H1 (cell line): ENCODE results near the gene CEMIP2. TPM values are rescaled to one million over a fixed set of nuclear protein-coding genes. Genes with fewer than 3 reads are reported as not detected.

Experiments
- CTCF ChIA-PET: fragments of 300-600 bp; sonication (Branson Sonifier 250); formaldehyde crosslinking; loops from one replicate; lab custom pipeline; 2021; ENCODE audit not compliant: partially characterized antibody; lab: Charles Lee
- POLR2A ChIA-PET: fragments of 300-600 bp; sonication (Branson Sonifier 250); formaldehyde crosslinking; loops from one replicate; lab custom pipeline; 2021; ENCODE audit warnings: inconsistent platforms; ENCODE audit not compliant: partially characterized antibody; lab: Charles Lee
- DNase-seq, 2 experiments: peaks; one replicate each; pipeline versions ENCODE4 v3.0.0 to v3.0.0-alpha.2; 2010 to 2022; ENCODE audit warnings: low spot score in 2 of 2, low read depth in 1 of 2, mixed read lengths in 1 of 2
- FAIRE-seq: peaks from 2 replicates; lab custom pipeline; 2011; peaks lifted over from hg19 to GRCh38; lab: Jason Lieb, UNC
- H2AFZ ChIP-seq: 2 replicates; pipeline ENCODE4 v1.8.1; 2012; ENCODE audit warnings: low read length, inconsistent platforms
- H2AK5ac ChIP-seq: 2 replicates; pipeline ENCODE4 v1.6.1; 2013; ENCODE audit warnings: low read depth, low read length
- H2BK120ac ChIP-seq: replicated peaks from 2 replicates; pipeline ENCODE3; 2013; ENCODE audit warnings: low read depth, low read length, inconsistent platforms
- H2BK12ac ChIP-seq: 2 replicates; pipeline ENCODE4 v1.6.1; 2013; ENCODE audit warnings: low read depth, low read length
- H2BK15ac ChIP-seq: 2 replicates; pipeline ENCODE4 v1.6.1; 2013; ENCODE audit warnings: low read length
- H2BK20ac ChIP-seq: 2 replicates; pipeline ENCODE4 v1.6.1; 2013; ENCODE audit warnings: low read length
- H2BK5ac ChIP-seq: 2 replicates; pipeline ENCODE4 v1.6.1; 2013; ENCODE audit warnings: low read depth, low read length
- H3K14ac ChIP-seq: 2 replicates; pipeline ENCODE4 v1.6.1; 2013; ENCODE audit warnings: inconsistent platforms; ENCODE audit not compliant: insufficient read length
- H3K18ac ChIP-seq: 2 replicates; pipeline ENCODE4 v1.6.1; 2013; ENCODE audit warnings: low read length; ENCODE audit errors: extremely low read depth
- H3K23ac ChIP-seq: 2 replicates; pipeline ENCODE4 v1.6.1; 2013; ENCODE audit warnings: inconsistent platforms; ENCODE audit not compliant: insufficient read length
- H3K23me2 ChIP-seq: 2 replicates; pipeline ENCODE4 v1.6.1; 2013; ENCODE audit warnings: low read depth, low read length
- H3K27ac ChIP-seq: 2 replicates; pipeline ENCODE4 v1.6.1; 2011; ENCODE audit warnings: low read depth, low read length, inconsistent platforms
- H3K27me3 ChIP-seq, 4 experiments: replicated peaks in 1 of 4; 1 replicate in 1 of 4; 2 replicates in 3 of 4; pipeline versions ENCODE4 v1.6.1 to v1.8.1; 2011 to 2013; ENCODE audit warnings: low read length in 3 of 4, mild to moderate bottlenecking in 3 of 4, inconsistent platforms in 2 of 4, mixed read lengths in 2 of 4, moderate library complexity in 1 of 4; ENCODE audit not compliant: control insufficient read depth in 3 of 4, insufficient read depth in 3 of 4; ENCODE audit errors: extremely low read depth in 1 of 4
- H3K36me3 ChIP-seq, 4 experiments: 2 replicates each; pipeline versions ENCODE4 v1.6.1 to v1.8.1; 2011 to 2013; ENCODE audit warnings: mild to moderate bottlenecking in 4 of 4, low read length in 3 of 4, moderate library complexity in 2 of 4, control low read depth in 1 of 4, inconsistent platforms in 1 of 4; ENCODE audit not compliant: insufficient read depth in 4 of 4, control insufficient read depth in 2 of 4
- H3K4ac ChIP-seq: replicated peaks from 2 replicates; pipeline ENCODE3; 2013; ENCODE audit warnings: low read length, low read depth, mixed read lengths, inconsistent platforms; ENCODE audit not compliant: insufficient read length
- H3K4me1 ChIP-seq, 4 experiments: replicated peaks in 1 of 4; 1 replicate in 1 of 4; 2 replicates in 3 of 4; pipeline versions ENCODE4 v1.6.1 to v1.8.1; 2011 to 2013; ENCODE audit warnings: low read length in 3 of 4, inconsistent platforms in 2 of 4, mixed read lengths in 1 of 4; ENCODE audit not compliant: insufficient read depth in 4 of 4, control insufficient read depth in 3 of 4
- H3K4me2 ChIP-seq, 2 experiments: 2 replicates each; pipeline versions ENCODE4 v1.6.1 to v1.8.1; 2011 to 2013; ENCODE audit warnings: low read depth in 2 of 2, low read length in 2 of 2, control low read depth in 1 of 2, inconsistent platforms in 1 of 2, mild to moderate bottlenecking in 1 of 2; ENCODE audit not compliant: insufficient read depth in 1 of 2
- H3K4me3 ChIP-seq, 4 experiments: fragments of 200-600, 300-600 bp in 1 of 4; sonication (generic), shearing (Covaris generic), sonication (Bioruptor Twin) in 1 of 4; 2 replicates each; pipeline versions ENCODE4 v1.5.1 to v1.8.1; 2011 to 2016; ENCODE audit warnings: low read length in 4 of 4, low read depth in 3 of 4, control low read depth in 2 of 4, inconsistent platforms in 2 of 4, mild to moderate bottlenecking in 2 of 4, mixed read lengths in 1 of 4, moderate library complexity in 1 of 4; ENCODE audit not compliant: insufficient read depth in 2 of 4; ENCODE audit errors: extremely low read depth in 1 of 4
- H3K56ac ChIP-seq: replicated peaks from 2 replicates; pipeline ENCODE3; 2013; ENCODE audit warnings: low read depth, mild to moderate bottlenecking, mixed read lengths, low read length, inconsistent platforms; ENCODE audit not compliant: insufficient read length
- H3K79me1 ChIP-seq: 2 replicates; pipeline ENCODE4 v1.6.1; 2013; ENCODE audit warnings: low read depth, low read length, control low read depth
- H3K79me2 ChIP-seq, 2 experiments: 2 replicates each; pipeline versions ENCODE4 v1.6.1 to v1.8.1; 2012 to 2013; ENCODE audit warnings: low read length in 2 of 2, mild to moderate bottlenecking in 2 of 2, inconsistent platforms in 1 of 2; ENCODE audit not compliant: insufficient read depth in 2 of 2, control insufficient read depth in 1 of 2
- H3K9ac ChIP-seq, 4 experiments: replicated peaks in 1 of 4; 1 replicate in 1 of 4; 2 replicates in 3 of 4; pipeline versions ENCODE4 v1.6.1 to v1.8.1; 2011 to 2013; ENCODE audit warnings: low read depth in 3 of 4, low read length in 3 of 4, control low read depth in 2 of 4, mild to moderate bottlenecking in 2 of 4, moderate library complexity in 2 of 4, inconsistent platforms in 1 of 4; ENCODE audit errors: extremely low read depth in 1 of 4
- H3K9me3 ChIP-seq, 2 experiments: 2 replicates each; pipeline versions ENCODE4 v1.6.1 to v1.8.1; 2012 to 2013; ENCODE audit warnings: mild to moderate bottlenecking in 2 of 2, moderate library complexity in 2 of 2, control low read depth in 1 of 2, inconsistent platforms in 1 of 2, low read depth in 1 of 2, low read length in 1 of 2, mixed read lengths in 1 of 2; ENCODE audit not compliant: insufficient read depth in 2 of 2
- H4K20me1 ChIP-seq, 2 experiments: replicated peaks in 1 of 2; 2 replicates each; pipeline versions ENCODE3 to v1.8.1; 2011 to 2013; ENCODE audit warnings: inconsistent platforms in 2 of 2, low read length in 2 of 2, mild to moderate bottlenecking in 1 of 2; ENCODE audit not compliant: insufficient read depth in 2 of 2, control insufficient read depth in 1 of 2
- H4K5ac ChIP-seq: 2 replicates; pipeline ENCODE4 v1.6.1; 2013; ENCODE audit warnings: low read length, low read depth, mixed read lengths, inconsistent platforms; ENCODE audit not compliant: insufficient read length
- H4K8ac ChIP-seq: 2 replicates; pipeline ENCODE4 v1.8.0; 2013; ENCODE audit warnings: mild to moderate bottlenecking, moderate library complexity, low read length, inconsistent platforms; ENCODE audit not compliant: insufficient read depth; ENCODE audit errors: extremely low read depth
- H4K91ac ChIP-seq: replicated peaks from 2 replicates; pipeline ENCODE3; 2013; ENCODE audit warnings: low read length, mixed read lengths, inconsistent platforms; ENCODE audit not compliant: insufficient read length
- ATF3 ChIP-seq: IDR thresholded peaks from 2 replicates; pipeline ENCODE4 v1.6.1; 2011; ENCODE audit warnings: low read depth, mild to moderate bottlenecking, low read length; ENCODE audit not compliant: insufficient read depth
- CHD2 ChIP-seq: IDR thresholded peaks from 2 replicates; pipeline ENCODE4 v1.6.1; 2012; ENCODE audit warnings: low read length, improper control_type of control experiment
- CTBP2 ChIP-seq: IDR thresholded peaks from 2 replicates; pipeline ENCODE4 v1.7.0; 2011; ENCODE audit warnings: borderline replicate concordance, mild to moderate bottlenecking, moderate library complexity, mixed read lengths, low read length; ENCODE audit not compliant: insufficient read depth, insufficient read length
- CTCF ChIP-seq, 3 experiments: IDR thresholded peaks; 1 replicate in 2 of 3; 2 replicates in 1 of 3; pipeline versions ENCODE4 v1.5.1 to v1.6.1; 2011; ENCODE audit warnings: low read length in 3 of 3, mild to moderate bottlenecking in 3 of 3, inconsistent platforms in 2 of 3, low read depth in 1 of 3, moderate library complexity in 1 of 3; ENCODE audit not compliant: insufficient read depth in 1 of 3; ENCODE audit errors: control extremely low read depth in 1 of 3
- JUND ChIP-seq: IDR thresholded peaks from 2 replicates; pipeline ENCODE4 v1.6.1; 2011; ENCODE audit warnings: mild to moderate bottlenecking, improper control_type of control experiment, low read length
- MAX ChIP-seq: IDR thresholded peaks from 2 replicates; pipeline ENCODE4 v1.6.1; 2012; ENCODE audit warnings: inconsistent platforms
- SP1 ChIP-seq: IDR thresholded peaks from 2 replicates; pipeline ENCODE4 v1.6.1; 2011; ENCODE audit warnings: low read depth, low read length
- ZNF274 ChIP-seq: IDR thresholded peaks from 2 replicates; pipeline ENCODE4 v1.7.0; 2012; ENCODE audit warnings: low read length, borderline replicate concordance; ENCODE audit errors: extremely low read depth
- WGBS, 2 experiments: shearing (Covaris generic) in 1 of 2; methylation state at CpG; one replicate each; pipeline versions ENCODE4 v1.1.6 to v1.1.7; 2013 to 2015; ENCODE audit warnings: low lambda C conversion rate in 2 of 2, mixed read lengths in 2 of 2, inconsistent platforms in 1 of 2, low coverage in 1 of 2, missing lambda C conversion rate in 1 of 2; ENCODE audit not compliant: insufficient replicate concordance in 2 of 2, insufficient coverage in 1 of 2, insufficient read length in 1 of 2; ENCODE audit errors: extremely low coverage in 1 of 2, missing lambda C conversion rate in 1 of 2; 5-methylcytosine and 5-hydroxymethylcytosine counted together
- polyA plus RNA-seq, 7 experiments: library from polyadenylated mRNA; depleted of rRNA in 3 of 7; stranded (reverse) in 5 of 7; unstranded in 2 of 7; fragments of >200 nt in 5 of 7; fragments of 200-250 nt in 2 of 7; gene quantifications; 1 replicate in 5 of 7; 2 replicates in 1 of 7; 4 replicates in 1 of 7; pipeline versions ENCODE4 v1.2.1 to v1.2.3, GENCODE V29; 2011 to 2013; ENCODE audit warnings: missing spikeins in 2 of 7, mixed read lengths in 2 of 7
- total RNA-seq: library from RNA; stranded (reverse); fragmentation: NEBNext Ultra II Directional; extraction: Animal tissue kit (Norgen Biotek cat#: 25700); gene quantifications from 2 replicates; pipeline ENCODE4 v1.2.1, GENCODE V29; 2021

The CEMIP2 gene
- total and polyA plus RNA-seq, 2 of the 8 experiments (the other 6 are each of a cell fraction or from before 2014, with no cell fraction given) = 25.2 to 52.1 TPM

DNA sequence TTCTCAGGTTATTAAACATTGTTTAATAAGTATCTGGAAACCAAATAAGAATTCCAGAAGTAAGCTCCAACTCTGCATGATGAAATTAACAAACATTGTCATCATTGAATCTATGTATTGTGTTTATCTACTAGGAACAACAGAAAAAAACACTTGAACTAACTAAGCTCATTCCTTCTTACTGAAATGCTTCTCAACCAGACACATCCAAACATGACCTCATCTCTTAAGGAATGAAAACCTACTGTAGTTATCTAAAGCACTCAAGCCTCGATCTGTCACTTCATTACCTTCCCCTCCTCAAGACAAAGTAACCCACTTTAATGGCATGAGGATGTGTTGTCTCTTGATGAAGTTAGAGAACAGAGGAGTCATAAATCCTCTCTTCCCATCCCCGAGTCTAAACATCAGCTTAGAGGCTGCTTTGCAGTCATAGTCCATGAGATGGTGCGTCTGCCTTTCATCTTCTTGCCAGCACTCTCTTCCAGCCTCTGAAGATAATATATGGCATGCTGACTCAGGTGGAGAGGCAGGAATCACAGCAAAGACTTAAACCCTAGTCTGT is 86.5 kb downstream of the CEMIP2 start:
- Histone ChIP-seq H3K9ac (no peak overlapping the region), H3K27ac (no peak overlapping the region)
- no peak for FAIRE-seq
- TF ChIP-seq ZNF274 = no peak
- TF ChIP-seq ATF3 = no peak
- no peak for TF ChIP-seq CTCF (IDR thresholded peaks at IDR 0.05; ENCODE audit: control extremely low read depth in 1 of 3, insufficient read depth in 1 of 3, low read depth in 1 of 3, low read length in 3 of 3)
- TF ChIP-seq JUND = no peak
- TF ChIP-seq MAX = no peak
- TF ChIP-seq CTBP2 = no peak
- no peak for TF ChIP-seq CHD2
- TF ChIP-seq SP1 = no peak

More for the DNA sequence above, 86.5 kb downstream of the CEMIP2 start:
- no peak overlapping the region for H2AFZ ChIP-seq
- no peak overlapping the region for H2BK120ac ChIP-seq
- POLR2A ChIA-PET = interaction anchor here (0.8 to 1.2 kb wide), 2 partner anchors 10 to 21 kb away, joined by 3 read pairs; no protein-coding TSS in a partner anchor
- no peaks in the 10 kb centered on the region for H3K23me2 ChIP-seq
- H3K56ac ChIP-seq = no peak overlapping the region
- 92% methylated on average over 3 of the region's 3 CpGs; no CpG with 5 or more reads in 1 of the 2 experiments for WGBS, 2 experiments
- H4K91ac ChIP-seq = no peak overlapping the region
- H3K4me2 ChIP-seq = no peak overlapping the region
- peaks cover 0 to 2% of the 10 kb centered on the region in 2 experiments for H4K20me1 ChIP-seq
- no peaks in the 10 kb centered on the region for H3K79me2 ChIP-seq
- no peak overlapping the region for H3K4me3 ChIP-seq
- no peaks in the 10 kb centered on the region for H3K27me3 ChIP-seq
- H3K23ac ChIP-seq = no peak overlapping the region
- no peak for DNase-seq
- H3K18ac ChIP-seq = no peak overlapping the region
- H3K36me3 ChIP-seq = peaks cover 0 to 4% (median under 1%) of the 10 kb centered on the region in 4 experiments; a peak in 2 of 8 replicates
- no peak overlapping the region for H2BK5ac ChIP-seq
- H4K8ac ChIP-seq = no peak overlapping the region
- H3K9me3 ChIP-seq = no peaks in the 10 kb centered on the region
- H2AK5ac ChIP-seq = no peak overlapping the region
- H3K4me1 ChIP-seq = peaks cover 0 to 8% (median 5%) of the 10 kb centered on the region in 4 experiments; a peak in 5 of 7 replicates
- H2BK12ac ChIP-seq = no peak overlapping the region
- H4K5ac ChIP-seq = no peak overlapping the region
- no peak overlapping the region for H3K14ac ChIP-seq
- H3K4ac ChIP-seq = no peak overlapping the region
- CTCF ChIA-PET = interaction anchor here (0.9 to 5.2 kb wide), 11 partner anchors 12 to 397 kb away, joined by 3 to 22 read pairs (median 4); partner anchors contain the start of gene CEMIP2
- peaks cover 4% of the 10 kb centered on the region; the same call in 1 of the 2 replicates for H3K79me1 ChIP-seq
- no peak overlapping the region for H2BK20ac ChIP-seq
- no peak overlapping the region for H2BK15ac ChIP-seq
